Islet of Langerhans (tissue), 1 donor: ENCODE measurements around the gene SCAMP1.
"Not testable (repeated sequence)": the region's sequence is repeated elsewhere in the genome, so short reads cannot be mapped to it uniquely, and the experiment has no call there.

ENCODE experiments used
- FAIRE-seq: peaks from one replicate; lab custom pipeline; 2011; peaks lifted over from hg19 to GRCh38; lab: Jason Lieb, UNC

The SCAMP1 gene

DNA sequence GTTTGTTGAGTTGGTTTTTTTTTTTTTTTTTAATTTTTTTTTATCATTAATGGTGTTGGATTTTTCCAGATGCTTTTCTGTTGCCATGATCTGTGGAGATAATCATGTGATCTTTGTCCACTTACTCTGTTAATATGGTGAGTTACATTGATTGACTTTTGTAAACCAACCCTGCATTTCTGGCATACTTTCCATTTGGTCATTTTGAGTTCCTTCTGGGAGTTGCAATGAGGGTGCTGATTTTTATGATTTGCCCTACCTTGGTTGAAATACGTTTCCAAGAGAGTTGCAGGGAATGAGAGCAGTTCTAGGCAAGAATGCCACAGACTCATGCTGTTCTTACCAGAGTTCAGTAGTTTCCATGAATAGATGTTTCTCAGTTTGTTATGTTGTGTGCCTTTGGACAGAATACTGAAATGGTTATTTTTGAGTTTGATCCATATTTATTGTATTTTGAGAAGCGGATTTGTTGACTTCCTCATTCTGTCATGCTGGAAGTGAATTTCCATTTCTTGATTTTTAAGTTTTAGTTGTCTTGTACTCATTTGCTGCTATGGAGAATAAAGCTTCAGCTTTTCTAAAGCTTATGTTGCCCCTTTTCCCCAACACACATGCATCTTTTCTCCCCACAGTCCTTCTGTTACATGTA, 69.0 kb downstream of the SCAMP1 start:
- FAIRE-seq = no peak

DNA sequence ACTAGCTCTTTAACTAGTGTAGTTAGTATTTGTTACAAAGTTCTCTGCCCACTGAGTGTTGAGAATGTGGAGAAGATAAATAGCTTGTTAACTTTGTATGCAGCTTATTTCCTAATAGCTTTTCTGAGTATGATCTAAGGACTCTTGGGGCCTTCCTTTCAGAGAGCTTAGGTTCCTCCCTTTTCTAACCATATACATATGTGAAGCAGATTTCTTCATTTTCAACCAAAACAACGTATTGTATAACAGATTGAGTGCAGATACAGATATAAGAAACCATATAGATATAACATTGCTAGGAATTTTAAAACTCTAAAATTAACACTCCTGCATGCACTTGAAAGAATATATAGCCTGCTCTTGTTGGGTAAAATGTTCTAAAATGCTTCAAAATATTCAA, 70.4 kb downstream of the SCAMP1 start:
- FAIRE-seq = no peak

DNA sequence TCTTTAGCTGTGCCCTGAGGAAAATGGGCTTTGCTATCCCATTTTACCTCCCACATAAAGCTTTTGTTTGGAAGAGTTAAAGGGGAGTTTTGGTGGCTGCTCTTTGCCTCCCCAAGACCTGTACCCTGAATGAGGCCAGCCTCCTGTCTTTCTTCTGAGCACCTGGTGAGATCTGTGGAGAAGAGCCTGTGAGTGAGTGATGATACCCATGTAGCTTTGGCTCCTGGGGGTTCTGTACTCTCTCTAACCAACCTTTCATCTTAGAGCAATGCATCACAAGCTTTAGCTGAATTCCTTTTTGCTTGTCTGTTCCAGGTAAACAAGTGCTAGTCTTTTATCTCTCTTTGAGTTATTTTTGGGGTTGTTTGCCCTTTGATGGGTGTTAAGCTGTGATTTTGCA, 73.6 kb downstream of the SCAMP1 start:
- no peak for FAIRE-seq

DNA sequence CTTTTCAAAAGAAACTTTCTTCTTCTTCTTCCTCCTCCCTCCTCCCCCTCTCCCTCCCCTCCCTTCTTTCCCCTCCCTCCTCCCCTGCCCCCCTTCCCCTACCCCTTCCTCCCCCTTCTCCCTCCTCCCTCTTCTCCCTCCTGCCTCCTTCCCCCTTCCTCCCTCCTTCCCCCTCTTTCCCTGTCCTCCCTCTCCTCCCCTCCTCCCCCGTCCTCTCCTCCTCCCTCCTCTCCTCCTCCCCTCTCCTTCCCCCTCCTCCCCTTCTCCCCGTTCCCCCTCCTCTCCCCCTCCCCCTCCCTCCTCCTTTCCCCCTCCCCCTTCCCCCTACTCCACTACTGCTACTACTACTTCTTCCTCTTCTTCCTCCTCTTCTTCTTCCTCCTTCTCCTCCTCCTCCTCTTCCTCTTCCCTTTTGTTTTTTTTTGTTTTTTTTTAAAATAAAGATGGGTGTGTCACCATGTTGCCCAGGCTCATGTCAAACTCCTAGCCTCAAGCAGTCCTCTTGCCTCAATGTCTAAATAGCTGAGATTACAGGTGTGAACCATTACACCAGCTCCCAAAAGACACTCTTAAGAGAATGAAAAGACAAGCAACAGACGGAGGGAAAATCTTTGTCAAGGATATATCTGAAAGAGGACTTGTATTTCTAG, 87.5 kb downstream of the SCAMP1 start:
- no peak for FAIRE-seq

DNA sequence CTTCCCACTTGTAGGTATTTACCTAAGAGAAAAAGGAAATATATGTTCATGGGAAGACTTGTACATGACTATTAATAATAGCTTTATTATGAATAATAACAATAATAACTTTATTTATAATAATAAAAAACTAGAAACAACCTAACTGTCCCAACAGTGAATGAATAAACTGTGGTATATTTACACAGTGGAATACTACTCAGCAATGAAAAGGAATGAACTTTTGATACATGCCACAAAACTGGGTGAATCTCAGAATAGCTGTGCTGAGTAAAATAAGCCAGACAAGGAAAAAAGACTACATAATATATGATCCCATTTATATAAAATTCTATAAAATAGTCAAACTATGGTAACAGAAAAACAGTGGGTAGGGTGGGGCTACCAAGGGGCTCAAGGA, 88.7 kb downstream of the SCAMP1 start:
- FAIRE-seq = no peak

DNA sequence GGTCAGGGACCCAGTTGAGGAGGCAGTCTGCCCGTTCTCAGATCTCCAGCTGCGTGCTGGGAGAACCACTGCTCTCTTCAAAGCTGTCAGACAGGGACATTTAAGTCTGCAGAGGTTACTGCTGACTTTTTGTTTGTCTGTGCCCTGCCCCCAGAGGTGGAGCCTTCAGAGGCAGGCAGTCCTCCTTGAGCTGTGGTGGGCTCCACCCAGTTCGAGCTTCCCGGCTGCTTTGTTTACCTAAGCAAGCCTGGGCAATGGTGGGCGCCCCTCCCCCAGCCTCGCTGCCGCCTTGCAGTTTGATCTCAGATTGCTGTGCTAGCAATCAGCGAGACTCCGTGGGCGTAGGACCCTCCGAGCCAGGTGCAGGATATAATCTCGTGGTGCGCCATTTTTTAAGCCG, 97.1 kb downstream of the SCAMP1 start:
- FAIRE-seq = not testable (repeated sequence)

DNA sequence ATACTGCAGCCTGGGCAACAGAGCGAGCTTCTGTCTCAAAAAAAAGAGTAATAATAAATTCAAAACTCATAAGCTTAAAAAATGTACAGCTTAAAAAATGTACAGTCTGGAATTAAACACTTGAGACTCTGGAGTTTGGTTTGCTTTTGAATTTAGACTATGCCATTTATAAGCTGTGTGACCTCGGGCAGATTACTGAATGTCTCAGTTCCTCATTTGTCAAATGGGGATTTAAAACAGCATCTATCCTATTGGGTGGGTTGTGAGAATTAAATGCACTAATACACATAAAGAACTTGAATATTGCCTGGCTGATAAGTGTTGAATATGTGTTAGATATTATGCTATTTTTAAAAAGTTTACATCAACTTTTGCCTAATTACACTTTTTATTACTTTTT, 98.4 kb downstream of the SCAMP1 start:
- FAIRE-seq = no peak

DNA sequence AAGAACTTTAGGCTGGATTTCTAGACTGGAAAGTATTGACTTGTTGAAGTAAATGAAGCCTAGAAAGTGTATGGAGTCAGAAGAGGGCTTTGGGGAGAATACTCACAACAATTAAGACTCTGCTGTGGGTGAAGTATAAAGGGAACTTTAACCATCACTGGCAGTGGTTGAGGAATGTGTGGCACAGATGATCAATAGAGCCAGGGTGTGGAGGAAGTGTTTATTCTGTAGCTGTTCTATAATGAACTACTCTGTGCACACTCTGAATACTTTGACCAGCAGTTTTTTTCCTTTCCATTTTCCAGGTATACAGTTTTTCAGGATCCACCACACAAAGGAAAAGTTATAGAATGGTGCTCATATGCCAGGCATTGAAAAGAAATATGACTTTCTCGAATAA, 106.7 kb downstream of the SCAMP1 start:
- FAIRE-seq = no peak

DNA sequence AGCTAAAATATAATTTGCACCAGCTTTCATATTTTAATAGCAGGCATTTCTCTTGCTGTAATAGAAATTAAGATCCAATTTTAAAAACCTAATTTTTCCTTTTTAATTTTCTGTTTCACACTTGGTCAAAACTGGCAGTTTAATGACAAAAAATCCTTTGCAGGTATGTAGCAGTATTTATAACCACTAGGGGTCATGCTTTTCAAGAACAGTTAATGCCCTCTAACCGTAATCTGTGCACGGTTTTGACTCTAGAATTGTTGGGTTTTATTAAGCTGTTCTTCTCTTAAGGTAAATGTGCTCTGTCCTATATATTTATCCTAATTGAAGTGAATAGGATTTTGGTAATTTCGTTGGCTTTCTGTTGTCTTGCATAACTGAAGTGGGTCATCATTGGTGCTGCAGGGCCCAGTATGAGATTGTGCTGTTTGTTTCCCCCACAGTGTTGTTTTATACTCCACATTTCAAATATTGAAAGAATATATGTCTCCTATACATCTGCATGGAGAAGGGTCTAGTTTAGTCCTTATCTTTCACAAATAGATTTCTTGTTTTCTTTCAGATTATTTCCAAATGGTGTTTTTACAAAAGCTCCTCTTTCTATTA, 107.4 kb downstream of the SCAMP1 start:
- FAIRE-seq = peak; percentile 87

DNA sequence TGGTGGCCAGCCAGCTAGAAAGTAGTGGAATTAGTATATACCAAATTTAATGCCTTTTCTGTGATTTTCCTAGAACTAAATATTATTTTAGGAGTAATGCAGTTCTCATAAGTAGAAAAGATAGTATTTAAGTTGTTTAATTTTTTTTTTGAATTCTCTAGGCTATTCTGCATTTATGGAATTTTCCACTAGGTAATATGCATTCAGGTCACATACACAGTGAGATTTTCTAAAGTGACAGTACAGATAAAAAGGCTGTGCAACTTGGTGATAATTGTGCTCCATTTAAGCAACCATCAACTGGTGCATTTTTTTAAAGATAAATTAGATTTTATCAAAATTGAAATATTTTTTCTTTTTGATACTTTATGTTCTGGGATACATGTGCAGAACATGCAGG, 111.5 kb downstream of the SCAMP1 start:
- no peak for FAIRE-seq

DNA sequence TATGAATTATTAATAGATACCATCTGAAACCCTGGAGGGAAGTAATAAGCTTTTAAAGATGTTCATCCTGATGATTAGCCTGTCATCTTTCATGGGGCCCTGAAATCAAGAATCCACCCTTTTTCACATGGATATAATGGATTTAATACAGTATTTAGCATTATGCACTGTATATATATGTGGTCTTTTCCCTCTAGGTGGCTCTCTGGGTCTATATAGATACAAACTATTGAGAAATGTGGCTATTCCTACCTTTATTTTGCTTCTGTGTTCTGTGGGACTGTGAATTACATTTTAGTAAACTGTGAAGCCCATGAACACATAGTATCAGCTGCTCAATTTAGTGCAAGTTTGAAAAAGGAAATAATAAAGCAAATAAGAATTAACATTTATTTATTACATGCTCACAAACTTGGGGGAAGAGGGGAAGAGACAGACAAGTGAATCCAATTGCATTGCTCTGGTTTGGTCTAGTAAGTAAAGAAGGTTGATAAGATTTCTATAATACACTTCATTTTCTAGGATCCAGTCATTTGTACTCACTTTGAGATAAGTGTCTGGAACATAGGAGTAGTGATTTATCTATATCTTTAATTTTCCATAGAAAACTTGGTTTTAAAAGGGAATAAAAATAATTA, 112.2 kb downstream of the SCAMP1 start:
- no peak for FAIRE-seq

DNA sequence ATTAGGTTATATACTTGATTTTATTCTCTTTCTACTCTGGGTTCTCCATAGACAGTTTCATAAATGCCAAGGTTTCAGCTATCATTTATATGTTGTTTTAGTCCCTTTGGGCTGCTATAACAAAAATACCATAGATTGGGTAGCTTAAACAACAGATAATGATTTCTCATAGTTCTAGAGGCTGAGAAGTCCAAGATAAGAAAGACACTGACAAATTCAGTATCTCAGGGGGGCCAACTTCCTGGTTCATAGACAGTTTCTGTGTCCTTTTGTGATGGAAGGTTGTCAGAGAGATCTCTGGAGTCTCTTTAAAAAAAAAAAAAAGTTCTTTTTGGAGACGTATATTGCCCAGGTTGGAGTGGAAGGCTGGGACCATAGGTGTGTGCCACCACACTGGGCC, 113.3 kb downstream of the SCAMP1 start:
- FAIRE-seq = no peak

DNA sequence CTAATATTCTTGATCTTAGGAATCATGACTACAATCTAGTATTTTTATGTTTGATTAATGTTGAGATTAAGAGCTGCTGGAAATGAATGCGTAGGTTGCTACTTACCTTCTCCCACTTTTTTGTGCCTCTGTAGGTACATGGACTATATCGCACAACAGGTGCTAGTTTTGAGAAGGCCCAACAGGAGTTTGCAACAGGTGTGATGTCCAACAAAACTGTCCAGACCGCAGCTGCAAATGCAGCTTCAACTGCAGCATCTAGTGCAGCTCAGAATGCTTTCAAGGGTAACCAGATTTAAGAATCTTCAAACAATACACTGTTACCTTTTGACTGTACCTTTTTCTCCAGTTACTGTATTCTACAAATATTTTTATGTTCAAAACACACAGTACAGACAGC, 115.0 kb downstream of the SCAMP1 start:
- no peak for FAIRE-seq

DNA sequence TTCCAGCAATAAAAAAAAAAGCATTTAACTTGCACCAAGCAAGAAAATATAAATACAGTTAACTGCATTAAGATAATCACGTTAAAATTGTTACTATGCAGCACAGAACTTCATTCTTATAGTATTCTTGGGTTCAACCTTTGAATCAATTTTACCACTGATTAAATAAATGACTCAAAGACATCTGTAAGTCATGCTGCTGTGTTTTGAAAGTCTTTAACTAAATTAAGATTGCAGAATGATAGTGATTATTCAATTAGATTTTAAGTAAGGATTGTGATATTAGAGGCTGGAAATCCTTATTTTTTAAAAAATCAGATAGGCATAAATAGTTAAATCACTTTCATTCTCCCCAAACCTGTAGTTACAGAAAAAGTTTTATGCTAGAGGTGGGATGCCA, 116.4 kb downstream of the SCAMP1 start:
- FAIRE-seq = no peak

DNA sequence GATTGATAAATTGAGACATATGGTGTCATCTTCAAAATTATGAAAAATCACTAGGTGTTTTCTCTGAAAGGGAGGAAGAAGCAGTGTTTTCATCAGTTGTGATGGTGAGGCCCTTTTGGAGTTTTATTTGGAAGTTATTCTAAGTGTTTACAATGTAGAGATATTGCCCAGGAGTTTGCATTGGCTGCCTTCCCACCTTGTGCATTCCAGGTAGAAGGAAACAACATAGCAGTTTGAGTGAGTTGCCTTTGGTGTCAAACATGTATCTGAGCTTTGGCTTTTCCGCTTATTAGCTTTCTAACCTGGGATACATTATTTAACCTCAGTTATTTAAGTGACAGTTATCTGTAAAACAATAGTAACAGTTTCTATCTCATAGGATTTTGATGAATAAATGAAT, 122.5 kb downstream of the SCAMP1 start:
- no peak for FAIRE-seq

DNA sequence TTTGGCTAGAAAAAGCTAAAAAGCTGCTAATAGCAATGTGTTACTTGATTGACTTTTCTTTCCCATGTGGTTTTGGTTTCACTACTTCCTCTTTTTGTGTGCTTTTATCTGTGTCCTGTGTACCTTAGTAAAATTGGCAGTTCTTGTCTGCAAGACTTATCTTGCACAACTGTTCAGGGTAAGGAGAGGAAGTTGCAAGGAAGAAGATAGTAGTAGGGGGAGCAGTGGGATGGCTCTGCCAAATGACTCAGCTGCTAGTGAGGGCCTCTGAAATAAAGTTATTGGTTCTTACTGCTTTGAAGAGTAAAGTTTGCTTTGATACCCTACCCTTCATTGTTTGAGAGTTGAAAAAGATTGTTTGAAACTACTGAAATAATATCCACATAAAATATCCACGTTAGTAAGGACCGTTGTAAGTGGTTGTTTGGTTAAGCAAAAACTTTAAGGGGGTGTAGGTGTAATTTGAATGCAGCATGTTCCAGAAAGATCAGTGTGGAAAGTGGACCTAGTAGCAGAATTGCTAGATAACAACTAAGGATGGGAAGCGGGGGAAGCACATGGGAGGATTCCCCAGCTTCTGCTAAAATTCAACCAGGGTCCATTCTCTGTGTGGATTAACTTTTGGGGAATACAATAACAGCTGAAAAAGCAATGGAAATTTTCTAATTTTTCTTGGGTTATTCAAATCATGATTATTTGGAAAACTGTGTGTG, 123.5 kb downstream of the SCAMP1 start:
- FAIRE-seq = no peak

DNA sequence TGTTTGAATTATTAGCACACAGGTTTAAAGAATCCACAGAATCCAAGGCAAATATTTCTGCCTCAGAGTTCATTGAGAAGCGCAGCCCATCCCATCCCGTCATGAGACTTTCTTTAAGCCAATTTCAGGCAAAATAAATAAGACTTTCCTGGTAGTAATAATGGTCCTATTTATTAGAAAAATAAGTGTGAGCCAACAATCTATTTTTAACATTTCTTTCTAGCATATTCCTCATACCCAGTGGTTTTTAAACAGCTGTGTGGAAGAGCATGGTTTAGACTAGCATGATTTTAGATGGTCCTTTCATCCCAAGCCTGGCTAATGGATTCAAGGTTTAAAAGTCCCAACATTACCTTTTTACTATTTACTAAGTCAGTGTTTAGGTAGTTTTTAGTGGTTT, 125.8 kb downstream of the SCAMP1 start:
- no peak for FAIRE-seq

DNA sequence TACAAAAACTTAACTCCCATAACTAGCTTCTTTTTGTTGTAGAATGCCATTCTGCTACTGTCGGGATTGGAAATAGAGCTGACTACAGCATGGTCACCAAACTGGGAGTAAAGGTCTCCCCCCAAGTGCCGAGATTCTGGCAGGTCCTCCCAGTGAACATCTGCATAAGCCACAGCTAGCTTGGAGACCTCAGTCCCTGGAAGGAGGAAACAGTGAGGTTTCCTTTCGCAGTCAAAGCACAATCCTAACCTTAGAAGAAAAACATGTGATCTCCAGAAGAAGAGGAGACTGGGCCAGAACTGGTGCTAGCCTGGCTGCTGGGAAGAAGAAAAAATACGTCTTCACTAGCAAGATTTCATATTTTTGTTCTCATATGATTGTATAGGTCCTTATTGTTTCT, 127.4 kb downstream of the SCAMP1 start:
- FAIRE-seq = no peak

DNA sequence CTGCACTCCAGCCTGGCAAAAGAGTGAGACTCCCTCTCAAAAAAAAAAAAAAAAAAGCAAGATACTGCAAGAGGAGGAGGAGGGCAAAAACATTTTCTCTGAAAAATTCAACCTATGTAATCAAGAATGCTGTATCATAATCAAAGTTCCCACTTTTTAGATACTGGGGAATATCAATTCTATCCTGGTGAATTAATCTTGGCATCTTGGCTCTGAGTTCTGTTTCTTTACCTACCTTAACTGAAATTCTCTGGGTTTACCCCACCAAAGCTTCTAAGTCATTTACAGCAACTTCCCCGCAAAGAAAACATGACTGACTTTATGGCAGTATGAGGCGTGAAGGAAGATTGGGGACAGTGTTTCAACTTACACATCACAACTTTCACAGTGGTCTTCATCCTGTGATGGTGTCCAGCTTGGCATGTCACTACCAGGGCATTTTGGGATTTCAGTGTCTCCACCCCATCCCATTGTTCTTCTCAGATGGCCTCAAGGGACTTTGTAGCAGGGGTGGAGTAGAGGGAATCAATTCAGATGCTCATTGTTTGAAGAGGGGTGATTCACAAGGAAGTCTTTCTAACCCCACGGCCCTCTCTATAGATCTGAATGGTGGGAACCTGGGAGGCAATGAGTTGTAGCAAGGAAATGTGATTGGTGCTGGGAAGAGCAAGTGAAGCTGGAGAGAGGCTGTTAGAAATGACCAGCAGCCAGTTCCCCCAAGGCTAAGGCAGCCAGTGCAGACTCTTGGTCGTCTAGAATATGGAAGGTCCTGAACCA, 130.5 kb downstream of the SCAMP1 start:
- FAIRE-seq = no peak

DNA sequence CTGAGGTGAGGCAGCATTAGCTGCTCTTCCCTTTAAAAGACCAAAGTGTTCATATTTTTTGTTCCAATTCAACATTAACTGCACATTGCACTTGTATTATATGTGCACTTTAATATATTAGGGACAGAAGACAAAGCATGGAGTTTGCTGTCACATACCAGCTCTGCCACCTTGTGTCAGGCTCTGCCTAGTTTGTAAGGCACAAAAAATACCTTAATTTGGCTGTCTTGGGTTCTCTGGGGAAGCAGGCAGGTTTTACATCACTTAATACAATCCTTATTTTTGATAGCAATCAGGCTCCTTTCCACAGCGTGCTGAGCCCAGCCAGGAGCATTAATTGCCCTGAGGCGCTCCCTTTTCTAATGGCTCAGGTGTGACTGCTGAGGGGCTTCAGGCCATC, 131.8 kb downstream of the SCAMP1 start:
- no peak for FAIRE-seq

DNA sequence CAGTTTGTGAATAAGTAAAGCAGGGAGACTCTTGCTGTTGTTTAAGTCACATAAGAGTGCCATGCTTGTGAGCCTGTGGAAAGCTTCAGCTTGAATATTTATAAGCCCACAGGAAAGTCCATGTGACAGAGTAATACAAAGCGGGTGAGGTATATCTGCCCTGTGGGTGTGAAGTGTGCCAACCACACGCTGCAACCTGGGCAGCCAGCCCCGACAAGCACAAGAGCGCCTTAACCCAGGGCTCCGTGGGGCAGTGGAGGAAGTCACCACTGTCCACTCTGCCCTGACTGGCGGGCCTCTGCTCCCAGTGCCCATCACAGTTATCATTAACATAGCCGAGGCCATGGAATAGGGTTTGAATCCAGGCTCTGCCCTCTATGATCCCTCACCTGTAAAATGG, 132.2 kb downstream of the SCAMP1 start:
- no peak for FAIRE-seq

DNA sequence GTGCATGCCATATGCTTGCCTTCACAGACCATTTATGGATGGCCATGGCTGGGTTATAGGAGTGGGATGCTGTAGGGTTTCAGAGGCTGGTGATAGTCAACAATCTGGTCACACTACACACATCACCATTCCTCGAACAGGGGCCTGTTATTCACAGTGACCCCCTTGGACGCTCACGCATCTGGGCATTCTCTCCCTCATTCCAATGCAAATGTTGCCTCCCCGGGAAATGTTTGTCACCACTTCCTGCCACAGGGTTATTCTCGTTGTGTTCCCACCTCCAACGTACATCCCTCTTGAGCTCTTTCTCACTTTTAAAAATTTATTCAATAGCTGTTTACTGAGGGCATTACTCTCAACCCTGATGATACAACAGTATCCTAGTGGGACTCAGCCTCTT, 135.4 kb downstream of the SCAMP1 start:
- FAIRE-seq = no peak
